Esophagus muscularis mucosa (tissue), 4 donors: ENCODE measurements around the gene AIM2. TPM values are rescaled to one million over a fixed set of nuclear protein-coding genes. Genes with fewer than 3 reads are reported as not detected.
"Not testable (repeated sequence)": the region's sequence is repeated elsewhere in the genome, so short reads cannot be mapped to it uniquely, and the experiment has no call there.

Experiments
- DNase-seq: peaks from one replicate; pipeline ENCODE4 v3.0.0-alpha.2; 2017; ENCODE audit errors: extremely low spot score
- H3K27ac ChIP-seq, 4 donors: fragments of 200-600 bp; sonication (generic); replicated peaks in 1 of 4; 1 replicate in 3 of 4; 2 replicates in 1 of 4; pipeline ENCODE4 v1.5.1; 2016 to 2019; ENCODE audit warnings: mild to moderate bottlenecking in 1 of 4
- H3K27me3 ChIP-seq, 4 donors: fragments of 200-600 bp; sonication (generic); one replicate each; pipeline versions ENCODE4 v1.5.1 to v1.6.0; 2016 to 2019
- H3K36me3 ChIP-seq, 4 donors: fragments of 200-600 bp; sonication (generic); one replicate each; pipeline ENCODE4 v1.5.1; 2016 to 2019
- H3K4me1 ChIP-seq, 4 donors: fragments of 200-600 bp; sonication (generic); one replicate each; pipeline ENCODE4 v1.5.1; 2016 to 2019
- H3K4me3 ChIP-seq, 4 donors: fragments of 200-600 bp; sonication (generic); 1 replicate in 2 of 4; 2 replicates in 2 of 4; pipeline ENCODE4 v1.5.1; 2016 to 2019; ENCODE audit warnings: mild to moderate bottlenecking in 4 of 4, moderate library complexity in 1 of 4
- H3K9me3 ChIP-seq, 4 donors: fragments of 200-600 bp; sonication (generic); 1 replicate in 3 of 4; 2 replicates in 1 of 4; pipeline ENCODE4 v1.5.1; 2016 to 2019
- EP300 ChIP-seq: sonication (generic); formaldehyde crosslinking; IDR thresholded peaks from one replicate; pipeline ENCODE4 v1.6.1; 2017; ENCODE audit warnings: antibody characterized with exemption
- POLR2A ChIP-seq: fragments of 450-650 bp; IDR thresholded peaks from one replicate; pipeline ENCODE4 v1.6.1; 2017; ENCODE audit warnings: antibody characterized with exemption, moderate library complexity, mild to moderate bottlenecking, low read depth
- POLR2AphosphoS5 ChIP-seq, 2 donors: sonication (generic); formaldehyde crosslinking; IDR thresholded peaks; one replicate each; pipeline ENCODE4 v1.6.1; 2017; ENCODE audit warnings: antibody characterized with exemption in 2 of 2
- WGBS: methylation state at CpG from one replicate; pipeline ENCODE4 v1.1.5; 2018; 5-methylcytosine and 5-hydroxymethylcytosine counted together
- intact Hi-C: fragments of 100-400 bp; cut with DNase I; formaldehyde crosslinking; loops from one replicate; pipeline ENCODE4 v1.15.1; 2023
- total RNA-seq, 4 donors: library from RNA; depleted of rRNA; stranded (reverse); fragments of >200 nt; gene quantifications; one replicate each; pipeline versions ENCODE4 v1.1.0 to v1.2.1, GENCODE V29; 2016
- TF ChIP-seq, protein P1 (sequence below), 3 experiments: fragments of 200-600 bp in 2 of 3; fragments of 450-650 bp in 1 of 3; sonication (generic) in 2 of 3; IDR thresholded peaks; one replicate each; pipeline ENCODE4 v1.5.1; 2017 to 2019; ENCODE audit warnings: antibody characterized with exemption in 3 of 3, mild to moderate bottlenecking in 2 of 3, moderate library complexity in 1 of 3

AIM2 gene
- total RNA-seq, 4 donors from 2014 or later: 0.32 to 0.50 TPM; not detected in 2

DNA sequence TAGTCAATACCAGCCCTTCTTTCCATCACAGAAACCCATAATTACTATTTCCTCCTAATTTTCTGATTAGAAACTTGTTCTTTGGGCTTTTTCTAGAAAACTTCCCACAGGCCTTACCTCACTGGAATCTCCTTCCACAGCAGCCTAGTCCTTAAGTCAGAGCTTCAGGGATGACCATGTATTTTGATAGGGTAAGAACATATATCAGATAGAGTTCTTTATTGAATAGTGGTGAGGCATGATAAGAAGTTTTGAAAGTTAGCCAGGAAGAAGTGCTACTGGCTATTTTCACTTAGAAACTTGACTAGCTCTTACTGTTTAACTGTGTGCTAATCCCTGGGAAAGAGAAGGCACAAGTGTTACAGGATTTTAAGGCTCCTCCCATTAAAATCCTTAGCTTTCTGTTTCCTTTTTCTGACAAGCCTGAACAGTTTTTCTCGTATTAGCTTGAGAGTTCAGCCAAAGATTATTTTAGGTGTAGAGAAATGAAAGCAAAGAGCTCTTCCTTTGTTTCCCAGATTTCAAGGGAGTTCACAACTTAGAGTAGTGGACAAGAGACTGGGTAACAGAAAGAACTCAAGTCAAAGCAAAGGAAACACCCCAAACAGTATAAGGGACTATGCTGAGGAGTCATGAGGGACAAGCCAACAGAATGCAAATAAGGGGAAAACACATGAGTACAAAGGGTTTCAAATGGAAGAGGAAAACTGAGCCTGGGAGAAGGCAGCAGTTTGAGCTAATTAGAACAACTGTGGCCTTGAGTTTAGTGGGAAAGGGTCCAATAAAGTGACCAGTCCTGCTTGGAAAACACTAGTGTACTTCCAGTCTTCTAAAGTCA is 37.2 kb upstream of the AIM2 start:
- H3K36me3 ChIP-seq: no peaks in the 10 kb centered on the region
- no peaks in the 10 kb centered on the region for H3K27me3 ChIP-seq
- whole genome bisulfite sequencing: 4% methylated on average over 1 of the region's 1 CpG
- TF ChIP-seq POLR2A (no peak), EP300 (no peak), POLR2AphosphoS5 (IDR thresholded peaks at IDR 0.05) (no peak)
- TF ChIP-seq, protein P1, sequence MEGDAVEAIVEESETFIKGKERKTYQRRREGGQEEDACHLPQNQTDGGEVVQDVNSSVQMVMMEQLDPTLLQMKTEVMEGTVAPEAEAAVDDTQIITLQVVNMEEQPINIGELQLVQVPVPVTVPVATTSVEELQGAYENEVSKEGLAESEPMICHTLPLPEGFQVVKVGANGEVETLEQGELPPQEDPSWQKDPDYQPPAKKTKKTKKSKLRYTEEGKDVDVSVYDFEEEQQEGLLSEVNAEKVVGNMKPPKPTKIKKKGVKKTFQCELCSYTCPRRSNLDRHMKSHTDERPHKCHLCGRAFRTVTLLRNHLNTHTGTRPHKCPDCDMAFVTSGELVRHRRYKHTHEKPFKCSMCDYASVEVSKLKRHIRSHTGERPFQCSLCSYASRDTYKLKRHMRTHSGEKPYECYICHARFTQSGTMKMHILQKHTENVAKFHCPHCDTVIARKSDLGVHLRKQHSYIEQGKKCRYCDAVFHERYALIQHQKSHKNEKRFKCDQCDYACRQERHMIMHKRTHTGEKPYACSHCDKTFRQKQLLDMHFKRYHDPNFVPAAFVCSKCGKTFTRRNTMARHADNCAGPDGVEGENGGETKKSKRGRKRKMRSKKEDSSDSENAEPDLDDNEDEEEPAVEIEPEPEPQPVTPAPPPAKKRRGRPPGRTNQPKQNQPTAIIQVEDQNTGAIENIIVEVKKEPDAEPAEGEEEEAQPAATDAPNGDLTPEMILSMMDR (IDR thresholded peaks at IDR 0.05): no peak
- no peaks in the 10 kb centered on the region for H3K4me1 ChIP-seq
- no peak for DNase-seq
- no peaks in the 10 kb centered on the region for H3K9me3 ChIP-seq
- intact Hi-C loops: no loop called here
- no peak overlapping the region for H3K27ac ChIP-seq
- H3K4me3 ChIP-seq: peak overlapping the region in 1 of 4 donors; percentile 4

DNA sequence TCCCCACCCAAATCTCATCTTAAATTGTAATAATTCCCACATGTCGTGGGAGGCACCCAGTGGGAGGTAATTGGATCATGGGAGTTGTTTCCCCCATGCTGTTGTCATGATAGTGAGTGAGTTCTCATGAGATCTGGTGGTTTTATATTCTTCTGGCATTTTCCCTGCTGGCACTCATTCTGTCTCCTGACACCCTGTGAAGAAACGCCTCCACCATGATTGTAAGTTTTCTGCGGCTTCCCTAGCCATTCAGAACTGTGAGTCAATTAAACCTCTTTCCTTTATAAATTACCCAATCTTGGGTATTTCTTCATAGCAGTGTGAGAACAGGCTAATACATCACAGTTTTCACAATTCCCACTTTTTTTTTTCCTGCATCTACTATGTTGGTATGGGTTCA is 26.5 kb upstream of the AIM2 start:
- not testable (repeated sequence) for DNase-seq

DNA sequence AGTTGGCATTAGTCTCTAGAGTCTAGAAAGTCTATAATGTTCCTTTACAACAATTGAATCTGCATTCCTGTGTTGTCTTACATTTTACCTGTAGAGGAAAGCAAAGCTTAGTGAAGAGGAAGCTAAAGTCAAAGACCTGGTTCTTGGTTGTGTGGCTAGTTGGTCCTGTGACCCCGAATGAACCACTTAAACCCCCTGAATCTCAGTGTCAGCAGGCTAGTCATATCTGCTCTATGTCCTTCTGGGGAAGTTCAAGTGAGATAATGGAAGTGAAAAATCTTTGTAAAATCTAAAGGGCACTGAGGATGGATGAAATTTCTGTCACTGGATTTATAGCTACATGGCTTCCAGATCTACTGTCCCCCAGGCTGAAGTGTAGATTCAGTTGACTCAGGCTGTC is 24.0 kb upstream of the AIM2 start:
- Histone ChIP-seq H3K27me3 (peaks cover 0 to 9% (median 0%) of the 10 kb centered on the region in 4 donors), H3K4me3 (no peak overlapping the region), H3K4me1 (no peaks in the 10 kb centered on the region), H3K9me3 (no peaks in the 10 kb centered on the region), H3K36me3 (no peaks in the 10 kb centered on the region), H3K27ac (no peak overlapping the region)
- WGBS: 72% methylated on average over 1 of the region's 1 CpG
- TF ChIP-seq POLR2AphosphoS5 (IDR thresholded peaks at IDR 0.05) (no peak), POLR2A (no peak), EP300 (no peak)
- TF ChIP-seq, protein P1 (IDR thresholded peaks at IDR 0.05): no peak
- intact Hi-C loops: no loop called here
- DNase-seq: no peak

More for the DNA sequence above, 26.5 kb upstream of the AIM2 start:
- peaks cover 0 to 19% (median 0%) of the 10 kb centered on the region in 4 donors for H3K27me3 ChIP-seq
- H3K27ac ChIP-seq, intact Hi-C loops, H3K9me3 ChIP-seq, H3K4me3 ChIP-seq, H3K4me1 ChIP-seq, H3K36me3 ChIP-seq: not testable (repeated sequence)
- 78% methylated on average over 3 of the region's 3 CpGs for WGBS

DNA sequence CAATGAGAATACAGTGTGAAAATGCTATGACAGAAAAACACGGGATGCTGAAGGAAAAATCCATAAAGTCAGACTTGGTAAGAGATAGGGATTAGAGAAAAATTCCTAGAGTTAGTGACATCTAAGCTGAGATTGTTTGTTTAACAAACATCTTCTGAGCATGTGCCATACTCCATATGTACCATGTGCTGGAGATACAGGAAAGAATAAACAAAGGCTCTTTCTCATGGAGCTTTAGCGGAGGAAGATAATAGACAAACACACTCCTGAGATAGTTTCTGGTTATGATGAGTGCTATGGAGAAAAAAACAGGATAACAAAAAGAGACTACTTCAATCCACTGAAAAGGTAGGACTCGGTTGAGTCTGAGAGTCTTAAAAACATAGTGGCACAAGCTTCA is 22.0 kb upstream of the AIM2 start:
- TF ChIP-seq EP300: no peak
- TF ChIP-seq POLR2AphosphoS5 (IDR thresholded peaks at IDR 0.05): no peak
- TF ChIP-seq, protein P1 (IDR thresholded peaks at IDR 0.05): no peak
- TF ChIP-seq POLR2A: no peak
- WGBS: 74% methylated on average over 3 of the region's 3 CpGs

DNA sequence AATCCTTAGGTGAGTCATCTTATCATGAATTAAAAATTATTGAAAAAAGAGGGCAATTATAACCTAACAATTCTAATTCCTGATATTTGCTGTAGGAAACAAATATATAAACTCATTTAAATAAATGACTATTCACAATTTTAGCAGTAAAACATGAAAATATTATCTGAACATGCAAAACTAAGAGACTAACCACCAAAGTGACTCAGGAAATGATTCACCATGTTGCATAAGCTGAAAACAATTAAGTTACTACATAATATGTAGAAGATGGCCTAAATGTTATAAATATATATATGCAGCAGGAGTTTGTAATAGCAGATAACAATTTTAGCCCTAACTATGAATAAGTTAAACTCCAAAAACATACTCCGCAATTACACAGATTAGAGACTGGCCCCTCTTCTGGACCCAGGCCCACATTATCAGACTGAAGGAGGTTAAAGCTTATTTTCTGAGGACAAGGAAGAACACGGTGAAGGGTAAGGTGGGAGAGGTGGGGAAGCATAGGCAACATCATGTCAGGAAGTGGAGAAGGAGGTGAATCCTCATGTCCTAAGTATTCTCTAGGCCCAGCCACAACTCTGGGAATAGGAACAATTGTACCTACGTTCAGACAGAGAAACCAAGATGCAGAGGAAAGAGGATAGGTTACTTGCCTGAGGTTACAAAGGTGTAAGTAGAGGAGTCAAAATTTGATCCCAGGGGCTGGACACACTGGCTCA is 15.6 kb upstream of the AIM2 start:
- Histone ChIP-seq H3K4me1 (peaks cover 0 to 6% (median 0%) of the 10 kb centered on the region in 4 donors), H3K27me3 (no peaks in the 10 kb centered on the region), H3K27ac (no peak overlapping the region), H3K36me3 (no peaks in the 10 kb centered on the region), H3K4me3 (no peak overlapping the region), H3K9me3 (no peaks in the 10 kb centered on the region)
- intact Hi-C loops: no loop called here
- 50% methylated on average over 3 of the region's 3 CpGs for WGBS
- no peak for DNase-seq
- TF ChIP-seq POLR2AphosphoS5 (IDR thresholded peaks at IDR 0.05) (no peak), POLR2A (no peak), EP300 (no peak)
- TF ChIP-seq, protein P1 (IDR thresholded peaks at IDR 0.05): no peak

More for the DNA sequence above, 22.0 kb upstream of the AIM2 start:
- Histone ChIP-seq H3K9me3 (no peaks in the 10 kb centered on the region), H3K27ac (no peak overlapping the region), H3K27me3 (no peaks in the 10 kb centered on the region), H3K4me3 (no peak overlapping the region), H3K4me1 (no peaks in the 10 kb centered on the region), H3K36me3 (no peaks in the 10 kb centered on the region)
- intact Hi-C loops: no loop called here
- DNase-seq: no peak
